Glutamatergic neuron (in vitro differentiated cells): Measurements from ENCODE around the gene PEX16. TPM values are rescaled to one million over a fixed set of nuclear protein-coding genes. Genes with fewer than 3 reads are reported as not detected.
"Not testable (repeated sequence)": the region's sequence is repeated elsewhere in the genome, so short reads cannot be mapped to it uniquely, and the experiment has no call there.

Source experiments
- DNase-seq: peaks from one replicate; pipeline ENCODE4 v3.0.0; 2022
- H3K27ac Mint-ChIP-seq: one replicate; pipeline ENCODE4 v1.8.0; 2020; ENCODE audit warnings: mild to moderate bottlenecking, mixed read lengths, inconsistent platforms; ENCODE audit not compliant: unreplicated experiment
- H3K27me3 Mint-ChIP-seq: one replicate; pipeline ENCODE4 v1.8.0; 2020; ENCODE audit warnings: mild to moderate bottlenecking, moderate library complexity, mixed read lengths, inconsistent platforms; ENCODE audit not compliant: unreplicated experiment
- H3K36me3 Mint-ChIP-seq: one replicate; pipeline ENCODE4 v1.8.0; 2020; ENCODE audit warnings: mild to moderate bottlenecking, mixed read lengths, inconsistent platforms; ENCODE audit not compliant: unreplicated experiment
- H3K4me1 Mint-ChIP-seq: one replicate; pipeline ENCODE4 v1.8.0; 2020; ENCODE audit warnings: mild to moderate bottlenecking, low read depth, mixed read lengths, inconsistent platforms; ENCODE audit not compliant: unreplicated experiment
- H3K4me3 Mint-ChIP-seq: one replicate; pipeline ENCODE4 v1.8.0; 2020; ENCODE audit warnings: mild to moderate bottlenecking, mixed read lengths, inconsistent platforms; ENCODE audit not compliant: unreplicated experiment
- H3K9me3 Mint-ChIP-seq: one replicate; pipeline ENCODE4 v1.8.0; 2020; ENCODE audit warnings: mild to moderate bottlenecking, moderate library complexity, mixed read lengths, inconsistent platforms; ENCODE audit not compliant: unreplicated experiment
- CTCF ChIP-seq: fragments of 200-600 bp; sonication (generic); IDR thresholded peaks from one replicate; pipeline ENCODE4 v1.5.0; 2021; ENCODE audit not compliant: partially characterized antibody, unreplicated experiment
- total RNA-seq: library from RNA; stranded (reverse); fragmentation: NEBNext Ultra II Directional; extraction: Animal tissue kit (Norgen Biotek cat#: 25700); gene quantifications from one replicate; pipeline ENCODE4 v1.2.1, GENCODE V29; 2021; ENCODE audit not compliant: unreplicated experiment

The PEX16 gene
- total RNA-seq, 1 donor from 2014 or later: 51.8 TPM

- H3K27ac Mint-ChIP-seq: peak overlapping the region; percentile 12
- no peak for TF ChIP-seq CTCF
- peak overlapping the region; percentile 96 for H3K4me3 Mint-ChIP-seq
- H3K4me1 Mint-ChIP-seq: peaks cover 34% of the 10 kb centered on the region
- DNase-seq: no peak
- H3K9me3 Mint-ChIP-seq: peaks cover 11% of the 10 kb centered on the region
- H3K36me3 Mint-ChIP-seq: no peaks in the 10 kb centered on the region
- peaks cover 22% of the 10 kb centered on the region for H3K27me3 Mint-ChIP-seq
These were observed 16.1 kb downstream of the PEX16 start for GRCh38 chr11:45901626-45902025.

DNA sequence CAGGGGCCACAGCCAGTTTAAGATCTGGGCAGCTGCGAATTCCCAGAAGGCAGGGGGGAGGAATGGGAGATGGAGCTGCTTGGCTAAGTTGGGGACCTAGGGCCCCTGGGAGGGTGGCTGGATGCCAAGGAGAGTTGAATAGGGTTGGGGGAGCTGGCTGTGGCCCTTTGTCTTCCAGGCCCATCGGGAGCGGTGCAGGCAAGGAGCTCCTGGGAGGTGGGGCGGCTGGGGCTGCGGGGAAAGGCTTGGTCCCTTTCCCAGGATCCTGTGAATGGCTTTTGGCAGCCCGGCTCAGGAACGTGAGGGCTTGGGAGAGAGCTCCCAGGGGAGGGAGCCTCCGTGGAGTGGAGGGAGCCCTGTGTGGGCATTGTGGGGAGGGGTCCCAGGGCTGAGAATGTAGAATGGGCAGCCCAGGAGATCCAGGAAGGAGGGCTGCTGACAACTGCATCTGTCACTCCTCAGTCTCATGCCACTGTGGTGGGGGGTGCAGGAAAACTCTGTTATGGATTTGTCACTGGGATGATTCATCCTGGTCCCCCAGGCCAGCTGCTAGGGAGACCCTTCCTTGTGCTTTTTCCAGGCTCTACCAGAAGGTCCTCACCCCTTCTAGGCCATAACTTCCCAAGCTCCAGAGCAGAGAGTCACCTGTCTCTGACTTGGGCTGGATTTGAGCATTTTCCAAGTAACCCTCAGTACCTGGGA, 16.6 kb downstream of the PEX16 start:
- H3K4me3 Mint-ChIP-seq: peak overlapping the region; percentile 96
- peaks cover 10% of the 10 kb centered on the region for H3K9me3 Mint-ChIP-seq
- TF ChIP-seq CTCF: no peak
- DNase-seq: peak; percentile 26
- peaks cover 31% of the 10 kb centered on the region for H3K4me1 Mint-ChIP-seq
- H3K27me3 Mint-ChIP-seq: peaks cover 20% of the 10 kb centered on the region
- peak overlapping the region; percentile 83 for H3K27ac Mint-ChIP-seq
- H3K36me3 Mint-ChIP-seq: no peaks in the 10 kb centered on the region

DNA sequence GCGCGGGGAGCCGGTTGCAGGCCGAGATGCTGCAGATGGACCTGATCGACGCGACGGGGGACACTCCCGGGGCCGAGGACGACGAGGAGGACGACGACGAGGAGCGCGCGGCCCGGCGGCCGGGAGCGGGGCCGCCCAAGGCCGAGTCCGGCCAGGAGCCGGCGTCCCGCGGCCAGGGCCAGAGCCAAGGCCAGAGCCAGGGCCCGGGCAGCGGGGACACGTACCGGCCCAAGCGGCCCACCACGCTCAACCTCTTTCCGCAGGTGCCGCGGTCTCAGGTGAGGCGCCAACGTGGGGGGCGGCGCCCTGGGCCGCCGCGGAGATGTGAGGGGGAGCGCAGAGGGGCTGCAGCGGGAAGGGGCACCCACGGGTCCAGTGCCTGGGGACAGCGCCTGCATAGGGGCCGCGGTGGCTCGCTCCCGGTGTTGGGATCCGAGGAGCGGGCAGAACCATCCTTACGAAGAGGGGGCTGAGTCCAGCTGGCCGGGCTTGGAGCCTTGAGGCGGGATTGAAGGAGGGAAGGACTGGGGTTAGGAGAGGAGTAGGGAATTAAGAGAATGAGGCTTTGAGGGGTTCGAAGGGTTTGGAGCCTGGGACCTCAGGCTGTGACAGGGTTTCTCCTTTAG, 17.4 kb downstream of the PEX16 start:
- DNase-seq, H3K36me3 Mint-ChIP-seq, H3K9me3 Mint-ChIP-seq: not testable (repeated sequence)
- peak overlapping the region; percentile 83 for H3K27ac Mint-ChIP-seq
- H3K4me1 Mint-ChIP-seq: peaks cover 34% of the 10 kb centered on the region
- peak overlapping the region; percentile 96 for H3K4me3 Mint-ChIP-seq
- peaks cover 20% of the 10 kb centered on the region for H3K27me3 Mint-ChIP-seq

DNA sequence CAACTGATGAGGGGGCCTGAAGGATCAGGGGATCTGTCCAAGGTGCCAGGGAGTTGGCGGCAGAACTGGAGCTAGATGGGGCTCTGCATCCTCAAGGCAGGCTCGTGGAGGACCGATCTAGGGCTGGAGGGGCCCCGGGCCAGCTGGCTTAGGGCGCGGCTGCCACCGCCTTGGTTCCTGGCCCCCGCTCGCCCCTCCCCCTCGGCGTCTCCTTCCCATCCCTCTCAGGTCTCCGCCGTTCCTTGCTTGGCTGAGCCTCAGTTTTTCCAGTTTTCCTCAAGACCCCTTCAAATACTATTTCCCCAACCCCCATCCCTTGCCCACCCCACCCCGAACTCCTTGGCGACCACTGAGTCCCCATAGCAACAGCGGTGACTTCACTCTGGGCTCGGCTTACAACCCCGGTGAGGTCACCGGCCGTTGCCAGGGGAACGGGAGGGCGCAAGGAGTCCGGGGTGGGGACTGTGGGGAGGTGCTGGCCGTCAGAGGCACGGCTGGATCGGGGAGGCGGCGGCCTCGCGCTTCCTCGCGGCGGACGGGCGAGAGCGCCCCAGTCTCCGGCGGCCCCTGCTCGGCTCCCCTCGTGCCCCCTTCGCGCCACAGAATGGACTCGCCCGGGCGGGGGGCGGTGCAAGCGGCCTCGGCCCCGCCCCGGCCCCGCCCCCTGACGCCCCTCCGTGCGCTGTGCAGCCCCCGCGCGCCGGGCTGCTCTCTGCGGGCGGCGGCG, 18.1 kb downstream of the PEX16 start:
- Mint-ChIP-seq H3K27me3 (peaks cover 24% of the 10 kb centered on the region), H3K27ac (peak overlapping the region; percentile 90), H3K4me3 (peak overlapping the region; percentile 78), H3K9me3 (peaks cover 10% of the 10 kb centered on the region), H3K36me3 (no peaks in the 10 kb centered on the region), H3K4me1 (peaks cover 40% of the 10 kb centered on the region)
- peak; percentile 97 for DNase-seq
- no peak for TF ChIP-seq CTCF

GRCh38 chr11:45899086-45899447, 18.6 kb downstream of the PEX16 start:
- TF ChIP-seq CTCF: no peak
- Mint-ChIP-seq H3K27ac (peak overlapping the region; percentile 90), H3K9me3 (peaks cover 11% of the 10 kb centered on the region), H3K27me3 (peaks cover 21% of the 10 kb centered on the region), H3K36me3 (no peaks in the 10 kb centered on the region), H3K4me3 (peak overlapping the region; percentile 78), H3K4me1 (peaks cover 43% of the 10 kb centered on the region)
- DNase-seq: no peak
